Naive thymus-derived CD8-positive, alpha-beta T cell (primary cell): ENCODE measurements around the gene HOXB2. TPM values are rescaled to one million over a fixed set of nuclear protein-coding genes. Genes with fewer than 3 reads are reported as not detected.
"Not testable (repeated sequence)": the region's sequence is repeated elsewhere in the genome, so short reads cannot be mapped to it uniquely, and the experiment has no call there.

Experiments used
- ATAC-seq, 2 donors: fragments of 150-1000 bp; cut with Tn5 transposase in 1 of 2; sonication (Bioruptor Pico), chemical (Tn5 transposase) in 1 of 2; 1 replicate in 1 of 2; 2 replicates in 1 of 2; pipeline ENCODE4 v1.10.0; 2021; ENCODE audit warnings: mild to moderate bottlenecking in 2 of 2, moderate library complexity in 2 of 2
- POLR2A ChIA-PET: fragments of 350-600 bp; sonication (Branson Sonifier 250); formaldehyde crosslinking; loops from one replicate; lab custom pipeline; 2021; ENCODE audit warnings: antibody characterized with exemption; lab: Charles Lee
- DNase-seq, 10 donors: peaks; one replicate each; pipeline versions ENCODE4 v3.0.0 to v3.0.0-alpha.2; 2020 to 2022
- H3K27ac Mint-ChIP-seq, 10 donors: one replicate each; pipeline ENCODE4 v1.8.0; 2020 to 2022; ENCODE audit warnings: mild to moderate bottlenecking in 10 of 10, mixed read lengths in 10 of 10, moderate library complexity in 4 of 10, inconsistent platforms in 1 of 10
- H3K27me3 Mint-ChIP-seq, 5 donors: one replicate each; pipeline ENCODE4 v1.8.0; 2021 to 2022; ENCODE audit warnings: mixed read lengths in 5 of 5
- H3K36me3 Mint-ChIP-seq, 3 donors: one replicate each; pipeline ENCODE4 v1.8.0; 2020 to 2022; ENCODE audit warnings: mixed read lengths in 3 of 3, mild to moderate bottlenecking in 2 of 3, inconsistent platforms in 1 of 3
- H3K4me1 Mint-ChIP-seq, 4 donors: one replicate each; pipeline ENCODE4 v1.8.0; 2021 to 2022; ENCODE audit warnings: mixed read lengths in 4 of 4
- H3K4me3 Mint-ChIP-seq, 10 donors: one replicate each; pipeline ENCODE4 v1.8.0; 2020 to 2022; ENCODE audit warnings: mild to moderate bottlenecking in 10 of 10, mixed read lengths in 10 of 10, moderate library complexity in 6 of 10, inconsistent platforms in 1 of 10
- H3K9me3 Mint-ChIP-seq, 9 donors: one replicate each; pipeline ENCODE4 v1.8.0; 2020 to 2022; ENCODE audit warnings: mixed read lengths in 9 of 9, mild to moderate bottlenecking in 3 of 9, inconsistent platforms in 1 of 9, moderate library complexity in 1 of 9
- polyA plus RNA-seq, 3 donors: library from polyadenylated mRNA; unstranded; fragments of 300-500 nt; fragmentation: Illumina TruSeq; gene quantifications; one replicate each; pipeline ENCODE4 v1.2.3, GENCODE V29; 2021
- total RNA-seq, 8 experiments: library from RNA in 2 of 8; stranded (reverse) in 2 of 8; gene quantifications; one replicate each; pipeline ENCODE4 v1.2.3 and lab custom pipeline; 2021 to 2026

HOXB2 gene
- total and polyA plus RNA-seq, 5 experiments from 2014 or later: 7.6 to 32.4 (median 16.4) TPM

DNA sequence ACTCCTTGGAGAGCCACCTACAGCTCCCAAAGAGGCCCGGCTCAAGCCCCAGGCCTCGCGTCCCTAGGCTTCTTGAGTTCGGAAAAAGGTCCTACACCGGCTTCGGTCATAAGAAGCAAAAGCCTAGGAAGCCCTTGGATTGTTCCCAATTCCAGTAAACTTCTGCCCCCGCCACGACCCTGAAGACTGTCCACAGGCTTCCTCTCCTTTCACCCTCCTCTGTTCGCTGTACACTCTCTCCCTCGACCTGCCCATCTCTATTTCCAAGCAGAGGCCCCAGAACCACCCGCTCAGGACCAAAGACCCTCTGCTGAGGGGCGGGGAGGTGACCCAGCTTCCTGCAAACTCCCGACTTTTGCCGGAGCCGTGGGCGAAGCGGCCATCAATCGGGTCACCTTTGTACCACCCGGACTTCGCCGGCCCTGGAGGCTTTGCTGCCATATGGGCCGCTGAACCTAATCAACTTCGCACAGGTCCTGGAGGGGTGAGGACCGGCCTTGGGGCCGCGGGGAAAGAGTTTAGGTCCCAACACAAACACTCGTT is 2.7 kb downstream of the HOXB2 start:
- Mint-ChIP-seq H3K36me3 (peaks cover 2 to 4% (median 2%) of the 10 kb centered on the region in 3 donors), H3K27ac (peak overlapping the region; percentile 96 to 100 (median 98)), H3K27me3 (peaks cover 6 to 41% (median 15%) of the 10 kb centered on the region in 5 donors), H3K9me3 (no peaks in the 10 kb centered on the region), H3K4me1 (peaks cover 16 to 49% (median 39%) of the 10 kb centered on the region in 4 donors), H3K4me3 (peak overlapping the region; percentile 82 to 99 (median 98))
- peak in 5 of 10 donors; percentile 15 to 51 (median 31) for DNase-seq
- POLR2A ChIA-PET: interaction anchor here (0.9 to 2.3 kb wide), 11 partner anchors 9 to 45 kb away, joined by 3 to 12 read pairs (median 5); no protein-coding TSS in a partner anchor
- ATAC-seq: no peak

DNA sequence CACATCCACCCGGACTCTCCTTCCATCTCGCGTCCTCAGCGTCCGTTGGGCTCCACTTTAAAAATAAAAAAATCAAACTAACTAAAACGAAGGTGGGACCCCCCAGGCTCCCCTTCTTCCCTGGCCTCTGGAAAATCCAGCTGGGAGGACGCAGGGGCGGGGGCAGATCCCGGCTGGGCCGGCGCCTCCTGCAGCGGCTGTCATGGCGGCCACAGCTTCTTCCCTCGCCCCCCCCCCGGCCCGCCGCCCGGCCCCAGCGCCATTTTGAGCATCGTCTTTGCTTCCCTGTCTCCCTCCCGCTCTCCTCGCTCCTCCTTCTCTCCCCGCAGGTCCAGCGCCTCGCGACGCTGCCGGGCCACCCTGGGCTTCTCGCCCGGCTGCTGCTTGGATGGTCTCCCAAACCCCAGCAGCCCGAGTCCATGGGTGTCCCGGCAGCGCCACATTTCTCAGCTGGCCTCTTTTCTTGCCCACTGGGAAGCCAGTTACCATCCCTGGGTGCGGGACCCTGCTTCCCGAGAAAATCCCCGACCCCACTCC is 3.3 kb downstream of the HOXB2 start:
- no peaks in the 10 kb centered on the region for H3K9me3 Mint-ChIP-seq
- POLR2A ChIA-PET: interaction anchor here (0.7 to 2.3 kb wide), 15 partner anchors 9 to 107 kb away, joined by 3 to 12 read pairs (median 3); no protein-coding TSS in a partner anchor
- DNase-seq (peak in 7 of 10 donors; percentile 20 to 75 (median 52)), ATAC-seq (peak; percentile 44 to 51)
- peaks cover 2 to 4% (median 2%) of the 10 kb centered on the region in 3 donors for H3K36me3 Mint-ChIP-seq
- peaks cover 6 to 41% (median 15%) of the 10 kb centered on the region in 5 donors for H3K27me3 Mint-ChIP-seq
- peak overlapping the region; percentile 96 to 100 (median 98) for H3K27ac Mint-ChIP-seq
- peaks cover 16 to 44% (median 37%) of the 10 kb centered on the region in 4 donors for H3K4me1 Mint-ChIP-seq
- H3K4me3 Mint-ChIP-seq: peak overlapping the region; percentile 82 to 99 (median 98)

GRCh38 chr17:48541036-48541576 is 3.8 kb downstream of the HOXB2 start:
- Mint-ChIP-seq H3K4me1 (peaks cover 14 to 38% (median 34%) of the 10 kb centered on the region in 4 donors), H3K36me3 (peaks cover 2 to 4% (median 2%) of the 10 kb centered on the region in 3 donors), H3K9me3 (no peaks in the 10 kb centered on the region), H3K4me3 (peak overlapping the region; percentile 82 to 99 (median 98)), H3K27ac (peak overlapping the region; percentile 96 to 100 (median 98)), H3K27me3 (peaks cover 5 to 37% (median 13%) of the 10 kb centered on the region in 5 donors)
- DNase-seq (no peak), ATAC-seq (peak in 1 of 2 donors; percentile 3)
- POLR2A ChIA-PET: interaction anchor here (0.5 to 2.3 kb wide), 16 partner anchors 8 to 106 kb away, joined by 3 to 12 read pairs (median 3); no protein-coding TSS in a partner anchor

DNA sequence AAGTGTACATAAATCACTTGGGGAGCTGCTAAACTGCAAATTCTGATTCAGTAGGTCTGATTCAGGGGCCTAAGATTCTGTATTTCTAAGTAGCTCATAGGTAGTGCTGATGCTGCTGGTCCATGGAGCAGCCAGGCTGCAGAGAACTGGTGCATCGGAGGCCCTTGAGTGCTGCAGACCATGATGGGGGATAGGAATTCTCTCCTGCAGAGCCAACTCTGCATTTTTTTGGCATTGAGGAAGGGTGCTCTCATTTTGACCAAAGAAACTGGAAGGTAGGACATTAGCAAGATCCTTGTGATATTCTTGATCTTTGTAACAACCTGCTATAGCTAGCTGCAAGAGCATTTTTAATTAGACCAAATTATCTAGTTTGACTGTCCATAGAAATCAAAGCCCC is 4.7 kb downstream of the HOXB2 start:
- peaks cover 13 to 37% (median 27%) of the 10 kb centered on the region in 4 donors for H3K4me1 Mint-ChIP-seq
- peaks cover 2 to 4% (median 2%) of the 10 kb centered on the region in 3 donors for H3K36me3 Mint-ChIP-seq
- peak overlapping the region in 9 of 10 donors; percentile 9 to 80 (median 67) for H3K4me3 Mint-ChIP-seq
- no peaks in the 10 kb centered on the region for H3K9me3 Mint-ChIP-seq
- POLR2A ChIA-PET: interaction anchor here (0.5 to 1.4 kb wide), 5 partner anchors 12 to 88 kb away, joined by 3 to 4 read pairs (median 3); no protein-coding TSS in a partner anchor
- ATAC-seq: no peak
- H3K27me3 Mint-ChIP-seq: peaks cover 2 to 28% (median 11%) of the 10 kb centered on the region in 5 donors
- no peak for DNase-seq
- H3K27ac Mint-ChIP-seq: peak overlapping the region in 9 of 10 donors; percentile 61 to 99 (median 78)

GRCh38 chr17:48539177-48539576 is 5.7 kb downstream of the HOXB2 start:
- DNase-seq (no peak), ATAC-seq (no peak)
- Mint-ChIP-seq H3K27ac (peak overlapping the region in 1 of 10 donors; percentile 83), H3K36me3 (peaks cover 2 to 4% (median 2%) of the 10 kb centered on the region in 3 donors), H3K4me1 (peaks cover 13 to 32% (median 21%) of the 10 kb centered on the region in 4 donors), H3K4me3 (no peak overlapping the region), H3K27me3 (peaks cover 2 to 23% (median 11%) of the 10 kb centered on the region in 5 donors), H3K9me3 (no peaks in the 10 kb centered on the region)
- POLR2A ChIA-PET: interaction anchor here (1.4 kb wide), 1 partner anchor 44 kb away, joined by 4 read pairs; no protein-coding TSS in a partner anchor

- peaks cover 9 to 16% (median 15%) of the 10 kb centered on the region in 4 donors for H3K4me1 Mint-ChIP-seq
- no peaks in the 10 kb centered on the region for H3K9me3 Mint-ChIP-seq
- H3K4me3 Mint-ChIP-seq: no peak overlapping the region
- no peak for DNase-seq
- peaks cover 0 to 9% (median 7%) of the 10 kb centered on the region in 5 donors for H3K27me3 Mint-ChIP-seq
- POLR2A ChIA-PET: no interaction called here
- ATAC-seq: no peak
- H3K27ac Mint-ChIP-seq: no peak overlapping the region
- peaks cover 0 to 2% (median 0%) of the 10 kb centered on the region in 3 donors for H3K36me3 Mint-ChIP-seq
These were observed 7.6 kb downstream of the HOXB2 start for GRCh38 chr17:48537316-48537715.

- DNase-seq, H3K4me3 Mint-ChIP-seq, H3K27ac Mint-ChIP-seq, ATAC-seq, H3K9me3 Mint-ChIP-seq, H3K36me3 Mint-ChIP-seq, H3K4me1 Mint-ChIP-seq: not testable (repeated sequence)
- peaks cover 0 to 11% (median 0%) of the 10 kb centered on the region in 5 donors for H3K27me3 Mint-ChIP-seq
- POLR2A ChIA-PET: interaction anchor here (0.7 kb wide), 2 partner anchors 22 to 35 kb away, joined by 3 to 4 read pairs; no protein-coding TSS in a partner anchor
These were observed 8.9 kb downstream of the HOXB2 start for GRCh38 chr17:48535793-48536559.

DNA sequence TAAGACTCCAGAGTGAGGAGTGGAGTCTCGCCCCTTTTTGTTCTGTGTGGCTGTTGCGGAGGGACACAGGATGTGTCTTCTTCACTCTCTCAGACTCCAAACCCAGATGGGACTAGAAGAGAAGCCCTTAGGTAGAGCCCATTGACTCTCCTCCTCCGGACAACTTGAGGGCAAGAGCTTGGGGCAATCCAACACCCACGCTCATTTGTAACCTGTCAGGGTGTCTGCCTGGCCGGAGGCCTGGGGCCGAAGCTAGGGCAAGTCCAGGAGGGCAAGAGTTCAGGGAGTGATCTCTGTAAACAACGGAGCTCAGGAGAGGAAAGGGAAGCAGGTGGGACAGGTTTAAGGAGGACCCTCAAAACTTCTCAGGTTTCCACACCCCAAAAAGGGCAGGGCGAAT is 12.6 kb downstream of the HOXB2 start:
- no peak for ATAC-seq
- H3K4me3 Mint-ChIP-seq: no peak overlapping the region
- POLR2A ChIA-PET: interaction anchor here (0.7 kb wide), 1 partner anchor 9 kb away, joined by 3 read pairs; no protein-coding TSS in a partner anchor
- peaks cover 0 to 11% (median 2%) of the 10 kb centered on the region in 5 donors for H3K27me3 Mint-ChIP-seq
- DNase-seq: no peak
- H3K4me1 Mint-ChIP-seq: peaks cover 0 to 5% (median 2%) of the 10 kb centered on the region in 4 donors
- H3K36me3 Mint-ChIP-seq: no peaks in the 10 kb centered on the region
- H3K9me3 Mint-ChIP-seq: peaks cover 0 to 2% (median 0%) of the 10 kb centered on the region in 9 donors
- H3K27ac Mint-ChIP-seq: no peak overlapping the region

DNA sequence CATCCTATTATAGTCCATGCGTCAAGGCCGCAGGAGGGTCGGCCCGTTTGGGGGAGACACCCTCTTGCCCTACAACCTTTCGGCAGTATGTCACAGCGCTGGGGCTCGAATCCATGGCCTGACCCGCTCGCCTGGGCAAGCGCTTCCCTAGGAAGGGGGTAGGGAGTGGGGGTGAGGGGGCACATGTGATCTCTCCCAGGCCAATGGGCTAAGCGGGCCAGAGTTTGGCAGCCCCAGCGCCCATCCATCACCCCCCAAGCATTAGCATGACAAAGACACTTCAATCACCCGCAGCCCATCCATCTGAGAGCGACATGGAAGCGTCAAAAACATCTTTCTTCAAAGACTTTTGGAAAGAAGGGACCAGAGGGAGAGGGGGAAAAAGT is 14.0 kb downstream of the HOXB2 start, which contains the start of gene HOXB1:
Gene HOXB1 (minus strand): TSS at position 125 of the 386 bp plus-strand sequence. CDS start 107 bp downstream, at position 18.
- H3K36me3 Mint-ChIP-seq: no peaks in the 10 kb centered on the region
- no peak within 1 kb of the TSS for H3K4me3 Mint-ChIP-seq
- no peak within 1 kb of the TSS for H3K27ac Mint-ChIP-seq

GRCh38 chr17:48530208-48530886 is 14.6 kb downstream of the HOXB2 start:
- no peak for ATAC-seq
- Mint-ChIP-seq H3K27me3 (peaks cover 13 to 23% (median 17%) of the 10 kb centered on the region in 5 donors), H3K36me3 (no peaks in the 10 kb centered on the region), H3K4me1 (peaks cover 2 to 14% (median 11%) of the 10 kb centered on the region in 4 donors), H3K4me3 (no peak overlapping the region), H3K9me3 (peaks cover 0 to 2% (median 0%) of the 10 kb centered on the region in 9 donors), H3K27ac (no peak overlapping the region)
- POLR2A ChIA-PET: no interaction called here
- DNase-seq: no peak

More for the DNA sequence above, 14.0 kb downstream of the HOXB2 start, which contains the start of gene HOXB1:
- Mint-ChIP-seq H3K4me1 (peaks cover 2 to 14% (median 10%) of the 10 kb centered on the region in 4 donors), H3K9me3 (peaks cover 0 to 2% (median 0%) of the 10 kb centered on the region in 9 donors), H3K27me3 (peaks cover 9 to 18% (median 12%) of the 10 kb centered on the region in 5 donors)
- ATAC-seq (no peak), DNase-seq (no peak)
- POLR2A ChIA-PET: interaction anchor here (0.5 kb wide), 1 partner anchor 11 kb away, joined by 7 read pairs; no protein-coding TSS in a partner anchor

DNA sequence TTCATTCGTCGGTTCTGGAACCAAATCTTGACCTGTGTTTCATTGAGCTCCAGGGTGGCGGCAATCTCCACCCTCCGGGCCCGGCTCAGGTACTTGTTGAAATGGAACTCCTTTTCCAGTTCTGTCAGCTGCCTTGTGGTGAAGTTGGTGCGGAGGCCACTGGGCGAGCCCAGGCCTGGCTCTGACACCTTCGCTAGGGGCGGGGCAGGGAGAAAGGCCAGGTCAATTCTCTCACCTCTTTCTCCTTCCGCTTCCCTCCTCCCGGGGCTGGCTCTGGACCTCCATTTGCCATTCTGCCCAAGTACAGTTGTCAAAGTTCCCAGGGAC is 15.3 kb downstream of the HOXB2 start:
- H3K4me1 Mint-ChIP-seq: peaks cover 2 to 14% (median 11%) of the 10 kb centered on the region in 4 donors
- POLR2A ChIA-PET: no interaction called here
- no peak for ATAC-seq
- peaks cover 0 to 2% (median 0%) of the 10 kb centered on the region in 9 donors for H3K9me3 Mint-ChIP-seq
- H3K27me3 Mint-ChIP-seq: peaks cover 15 to 26% (median 23%) of the 10 kb centered on the region in 5 donors
- DNase-seq: no peak
- H3K36me3 Mint-ChIP-seq: no peaks in the 10 kb centered on the region
- no peak overlapping the region for H3K4me3 Mint-ChIP-seq
- H3K27ac Mint-ChIP-seq: no peak overlapping the region
